Motor neuron (in vitro differentiated cells): ENCODE data around the gene CDC42BPB. TPM values are rescaled to one million over a fixed set of nuclear protein-coding genes. Genes with fewer than 3 reads are reported as not detected.

ENCODE experiments used
- ATAC-seq, 8 experiments: fragments of 200-7000 bp; cut with Tn5 transposase; replicated peaks in 6 of 8; 2 replicates each; pipeline ENCODE4 v1.8.0; 2021; ENCODE audit warnings: mild to moderate bottlenecking in 8 of 8, moderate library complexity in 8 of 8
- H3K27ac ChIP-seq, 2 donors: fragments of 250-450 bp; sonication (Bioruptor Pico); 2 replicates each; pipeline ENCODE4 v1.9.0; 2021; ENCODE audit warnings: antibody characterized with exemption in 2 of 2, mild to moderate bottlenecking in 2 of 2, moderate library complexity in 1 of 2
- H3K4me1 ChIP-seq, 2 donors: fragments of 250-450 bp; sonication (Bioruptor Pico); replicated peaks in 1 of 2; 2 replicates each; pipeline ENCODE4 v1.6.1; 2021; ENCODE audit warnings: antibody characterized with exemption in 2 of 2, mild to moderate bottlenecking in 2 of 2, moderate library complexity in 1 of 2
- H3K4me3 ChIP-seq, 5 donors: fragments of 250-450 bp; sonication (Bioruptor Pico); 2 replicates each; pipeline ENCODE4 v1.9.0; 2021; ENCODE audit warnings: antibody characterized with exemption in 5 of 5, mild to moderate bottlenecking in 5 of 5, moderate library complexity in 4 of 5
- WGBS, 10 experiments: fragments of 450-650 bp; shearing (Covaris generic); methylation state at CpG; one replicate each; pipeline ENCODE4 v1.0.0; 2022; 5-methylcytosine and 5-hydroxymethylcytosine counted together
- in situ Hi-C, 9 experiments: fragments of 400-800 bp; cut with MboI; loops; one replicate each; pipeline ENCODE4 v1.15.0; 2021; ENCODE audit warnings: low sequenced_read_pairs in 9 of 9, low pct_unique_long_range_greater_than_20kb in 2 of 9; ENCODE audit not compliant: unreplicated experiment in 9 of 9
- total RNA-seq, 8 experiments: library from RNA; unstranded; fragments of 300-600 nt; gene quantifications; 2 replicates each; pipeline versions ENCODE4 v1.2.3 to v1.2.4, GENCODE V29; 2022

Gene CDC42BPB
- total RNA-seq, 8 experiments from 2014 or later, result 36.9 to 102 (median 56.4) TPM

GRCh38 chr14:102977475-102977874 lies 79.9 kb downstream of the CDC42BPB start:
- ATAC-seq, result no peak
- 58 to 100% (median 90%) methylated on average over 2 to 7 of the region's 8 CpGs; no CpG with 5 or more reads in 3 of the 10 experiments for WGBS, 10 experiments
- in situ Hi-C loops, result no loop called here
- Histone ChIP-seq H3K27ac (no peak overlapping the region), H3K4me1 (no peaks in the 10 kb centered on the region), H3K4me3 (no peak overlapping the region)

- H3K27ac ChIP-seq, result no peak overlapping the region
- no peaks in the 10 kb centered on the region for H3K4me1 ChIP-seq
- ATAC-seq, result no peak
- in situ Hi-C loops, result no loop called here
- no peak overlapping the region for H3K4me3 ChIP-seq
- 80 to 100% (median 96%) methylated on average over 2 to 10 of the region's 17 CpGs for WGBS, 10 experiments
Observed at GRCh38 chr14:102975662-102976061, 81.7 kb downstream of the CDC42BPB start.

- Histone ChIP-seq H3K4me3 (no peak overlapping the region), H3K4me1 (no peaks in the 10 kb centered on the region), H3K27ac (no peak overlapping the region)
- in situ Hi-C loops, result no loop called here
- no peak for ATAC-seq
- 73 to 100% (median 96%) methylated on average over 1 to 15 of the region's 22 CpGs; no CpG with 5 or more reads in 2 of the 10 experiments for WGBS, 10 experiments
Observed at GRCh38 chr14:102973706-102974285, 83.6 kb downstream of the CDC42BPB start.

- 80 to 100% (median 95%) methylated on average over 1 to 17 of the region's 25 CpGs; no CpG with 5 or more reads in 1 of the 10 experiments for WGBS, 10 experiments
- no peak overlapping the region for H3K4me3 ChIP-seq
- in situ Hi-C loops, result no loop called here
- H3K4me1 ChIP-seq, result no peaks in the 10 kb centered on the region
- H3K27ac ChIP-seq, result no peak overlapping the region
- no peak for ATAC-seq
Observed at GRCh38 chr14:102971836-102972606, 85.3 kb downstream of the CDC42BPB start.

GRCh38 chr14:102971314-102971713 lies 86.0 kb downstream of the CDC42BPB start:
- 92 to 100% (median 100%) methylated on average over 1 to 8 of the region's 9 CpGs; no CpG with 5 or more reads in 3 of the 10 experiments for WGBS, 10 experiments
- in situ Hi-C loops, result no loop called here
- Histone ChIP-seq H3K4me1 (no peaks in the 10 kb centered on the region), H3K4me3 (no peak overlapping the region), H3K27ac (no peak overlapping the region)
- ATAC-seq, result no peak

- ATAC-seq, result no peak
- no peak overlapping the region for H3K27ac ChIP-seq
- WGBS, 10 experiments, result 89 to 100% (median 94%) methylated on average over 1 to 10 of the region's 10 CpGs; no CpG with 5 or more reads in 2 of the 10 experiments
- in situ Hi-C loops, result no loop called here
- no peak overlapping the region for H3K4me3 ChIP-seq
- no peaks in the 10 kb centered on the region for H3K4me1 ChIP-seq
Observed at GRCh38 chr14:102970496-102970895, 86.9 kb downstream of the CDC42BPB start.

GRCh38 chr14:102969901-102970300 lies 87.4 kb downstream of the CDC42BPB start:
- WGBS, 10 experiments, result 94 to 100% (median 97%) methylated on average over 2 to 10 of the region's 11 CpGs; no CpG with 5 or more reads in 6 of the 10 experiments
- H3K27ac ChIP-seq, result no peak overlapping the region
- no peak overlapping the region for H3K4me3 ChIP-seq
- no peaks in the 10 kb centered on the region for H3K4me1 ChIP-seq
- in situ Hi-C loops, result no loop called here
- ATAC-seq, result no peak

- no peaks in the 10 kb centered on the region for H3K4me1 ChIP-seq
- no peak overlapping the region for H3K4me3 ChIP-seq
- 70 to 100% (median 96%) methylated on average over 1 to 5 of the region's 26 CpGs; no CpG with 5 or more reads in 4 of the 10 experiments for WGBS, 10 experiments
- H3K27ac ChIP-seq, result no peak overlapping the region
- ATAC-seq, result no peak
- in situ Hi-C loops, result no loop called here
Observed at GRCh38 chr14:102969060-102969791, 88.1 kb downstream of the CDC42BPB start.

- H3K27ac ChIP-seq, result no peak overlapping the region
- 96 to 100% (median 97%) methylated on average over 5 to 11 of the region's 13 CpGs for WGBS, 10 experiments
- no peaks in the 10 kb centered on the region for H3K4me1 ChIP-seq
- in situ Hi-C loops, result no loop called here
- no peak for ATAC-seq
- no peak overlapping the region for H3K4me3 ChIP-seq
Observed at GRCh38 chr14:102968306-102968705, 89.0 kb downstream of the CDC42BPB start.

GRCh38 chr14:102967506-102967795 lies 89.9 kb downstream of the CDC42BPB start:
- in situ Hi-C loops, result no loop called here
- ATAC-seq, result no peak
- 76 to 98% (median 96%) methylated on average over 2 to 13 of the region's 14 CpGs; no CpG with 5 or more reads in 3 of the 10 experiments for WGBS, 10 experiments
- no peak overlapping the region for H3K27ac ChIP-seq
- no peaks in the 10 kb centered on the region for H3K4me1 ChIP-seq
- H3K4me3 ChIP-seq, result no peak overlapping the region

- no peaks in the 10 kb centered on the region for H3K4me1 ChIP-seq
- in situ Hi-C loops, result no loop called here
- H3K4me3 ChIP-seq, result no peak overlapping the region
- 90 to 100% (median 97%) methylated on average over 1 to 9 of the region's 21 CpGs; no CpG with 5 or more reads in 1 of the 10 experiments for WGBS, 10 experiments
- H3K27ac ChIP-seq, result no peak overlapping the region
- no peak for ATAC-seq
Observed at GRCh38 chr14:102966681-102967505, 90.5 kb downstream of the CDC42BPB start.

- no peak overlapping the region for H3K27ac ChIP-seq
- no peak for ATAC-seq
- 80 to 100% (median 95%) methylated on average over 2 to 19 of the region's 20 CpGs for WGBS, 10 experiments
- no peaks in the 10 kb centered on the region for H3K4me1 ChIP-seq
- H3K4me3 ChIP-seq, result no peak overlapping the region
- in situ Hi-C loops, result no loop called here
Observed at GRCh38 chr14:102965971-102966655, 91.2 kb downstream of the CDC42BPB start.
